ENCODE data around the gene CNTNAP2.

GRCh38 chr7:146943483-146943882 is 826.9 kb downstream of the CNTNAP2 start:
- no peak for TF ChIP-seq CTCF (conservative IDR thresholded peaks at IDR 0.05)
- no peak for TF ChIP-seq ZFX (IDR thresholded peaks at IDR 0.05)

All from C4-2B (cell line).